ENCODE data around the gene SOCS6.

DNA sequence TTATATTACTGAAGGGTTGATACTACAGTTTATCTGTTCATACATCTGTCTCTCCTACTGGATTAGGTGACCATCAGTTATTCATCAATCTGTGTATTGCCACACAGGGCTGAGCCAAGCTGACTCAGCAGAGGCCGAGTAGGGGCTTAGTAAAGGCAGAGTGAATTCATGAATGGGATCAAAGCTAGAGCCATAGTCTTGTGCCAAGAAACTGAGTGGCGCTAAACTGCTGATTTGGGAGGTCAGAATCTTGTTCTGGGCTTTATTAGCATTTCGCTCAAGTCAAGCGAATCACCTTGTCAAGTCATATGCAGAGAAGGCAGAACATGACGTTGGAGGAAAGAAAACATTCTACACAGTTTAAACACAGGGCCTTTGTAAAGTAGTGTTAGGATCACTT lies 34.1 kb downstream of the SOCS6 start:
- TF ChIP-seq, protein P1, sequence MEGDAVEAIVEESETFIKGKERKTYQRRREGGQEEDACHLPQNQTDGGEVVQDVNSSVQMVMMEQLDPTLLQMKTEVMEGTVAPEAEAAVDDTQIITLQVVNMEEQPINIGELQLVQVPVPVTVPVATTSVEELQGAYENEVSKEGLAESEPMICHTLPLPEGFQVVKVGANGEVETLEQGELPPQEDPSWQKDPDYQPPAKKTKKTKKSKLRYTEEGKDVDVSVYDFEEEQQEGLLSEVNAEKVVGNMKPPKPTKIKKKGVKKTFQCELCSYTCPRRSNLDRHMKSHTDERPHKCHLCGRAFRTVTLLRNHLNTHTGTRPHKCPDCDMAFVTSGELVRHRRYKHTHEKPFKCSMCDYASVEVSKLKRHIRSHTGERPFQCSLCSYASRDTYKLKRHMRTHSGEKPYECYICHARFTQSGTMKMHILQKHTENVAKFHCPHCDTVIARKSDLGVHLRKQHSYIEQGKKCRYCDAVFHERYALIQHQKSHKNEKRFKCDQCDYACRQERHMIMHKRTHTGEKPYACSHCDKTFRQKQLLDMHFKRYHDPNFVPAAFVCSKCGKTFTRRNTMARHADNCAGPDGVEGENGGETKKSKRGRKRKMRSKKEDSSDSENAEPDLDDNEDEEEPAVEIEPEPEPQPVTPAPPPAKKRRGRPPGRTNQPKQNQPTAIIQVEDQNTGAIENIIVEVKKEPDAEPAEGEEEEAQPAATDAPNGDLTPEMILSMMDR (IDR thresholded peaks at IDR 0.05) = no peak
- no peak for TF ChIP-seq EP300 (IDR thresholded peaks at IDR 0.05; ENCODE audit: low read depth)
- TF ChIP-seq POLR2A (IDR thresholded peaks at IDR 0.05) = no peak
- TF ChIP-seq POLR2AphosphoS5 (IDR thresholded peaks at IDR 0.05) = no peak

All from transverse colon (tissue), 4 donors.